K562 (cell line): ENCODE results near the gene DXO. TPM values are rescaled to one million over a fixed set of nuclear protein-coding genes. Genes with fewer than 3 reads are reported as not detected.

Source experiments
- ATAC-seq: fragments of 200-7000 bp; cut with Tn5 transposase; 3 replicates; pipeline ENCODE4 v1.9.1; 2020; ENCODE audit warnings: moderate library complexity
- BruUV-seq: library from RNA; stranded (reverse); fragments of 400-500 nt; replicated peaks from 2 replicates; lab custom pipeline; 2021; lab: Mats Ljungman, UMichigan
- CTCF ChIA-PET: fragments of 300-600 bp; formaldehyde crosslinking; extraction: SDS; loops from one replicate; lab custom pipeline; 2021; ENCODE audit warnings: low intra/inter-chr PET ratio; lab: Yijun Ruan, JAX
- POLR2A ChIA-PET: fragments of 300-600, 350-650 bp; sonication (Branson Sonifier 250); formaldehyde crosslinking; extraction: SDS; loops from one replicate; lab custom pipeline; 2021; ENCODE audit warnings: antibody characterized with exemption, inconsistent platforms; lab: Yijun Ruan, JAX
- DNase-seq, 4 experiments: peaks; one replicate each; pipeline versions ENCODE4 v3.0.0 to v3.0.0-alpha.2; 2011 to 2018; ENCODE audit warnings: low spot score in 3 of 4, mixed read lengths in 3 of 4; ENCODE audit errors: extremely low read depth in 1 of 4
- FAIRE-seq: peaks from 2 replicates; lab custom pipeline; 2011; peaks lifted over from hg19 to GRCh38; lab: Jason Lieb, UNC
- H2AFZ ChIP-seq: 2 replicates; pipeline ENCODE4 v1.6.0; 2011; ENCODE audit warnings: low read depth, low read length, control low read depth, inconsistent platforms
- H3K27ac ChIP-seq: fragments of 200-600 bp; 3 replicates; pipeline ENCODE4 v1.8.0; 2011; ENCODE audit warnings: low read depth, mild to moderate bottlenecking, control low read depth, inconsistent platforms, low read length, moderate library complexity, mixed read lengths; ENCODE audit errors: extremely low read depth
- H3K27me3 ChIP-seq, 2 experiments: fragments of 300-600 bp in 1 of 2; 2 replicates in 1 of 2; 3 replicates in 1 of 2; pipeline versions ENCODE4 v1.6.0 to v1.8.0; 2011; ENCODE audit warnings: inconsistent platforms in 2 of 2, low read length in 2 of 2, mild to moderate bottlenecking in 1 of 2, mixed read lengths in 1 of 2, moderate library complexity in 1 of 2; ENCODE audit not compliant: control insufficient read depth in 2 of 2, insufficient read depth in 2 of 2
- H3K36me3 ChIP-seq: fragments of 300-600 bp; 3 replicates; pipeline ENCODE4 v1.8.0; 2011; ENCODE audit warnings: mild to moderate bottlenecking, low read length, inconsistent platforms; ENCODE audit not compliant: control insufficient read depth, insufficient read depth
- H3K4me1 ChIP-seq, 2 experiments: fragments of 200-600 bp in 1 of 2; replicated peaks in 1 of 2; 2 replicates in 1 of 2; 3 replicates in 1 of 2; pipeline versions ENCODE4 v1.5.1 to v1.8.0; 2011; ENCODE audit warnings: inconsistent platforms in 2 of 2, low read length in 2 of 2, mild to moderate bottlenecking in 1 of 2, mixed read lengths in 1 of 2, moderate library complexity in 1 of 2; ENCODE audit not compliant: control insufficient read depth in 2 of 2, insufficient read depth in 2 of 2
- H3K4me2 ChIP-seq: 2 replicates; pipeline ENCODE4 v1.6.1; 2011; ENCODE audit warnings: low read length, control low read depth, inconsistent platforms, mixed read lengths; ENCODE audit not compliant: insufficient read depth
- H3K4me3 ChIP-seq: fragments of 200-600 bp; sonication (generic), shearing (Covaris generic); 2 replicates; pipeline ENCODE4 v1.5.1; 2016; ENCODE audit warnings: control low read depth, inconsistent platforms
- H3K79me2 ChIP-seq: fragments of 200-600 bp; 3 replicates; pipeline ENCODE4 v1.8.0; 2011; ENCODE audit warnings: low read length, inconsistent platforms; ENCODE audit not compliant: control insufficient read depth, insufficient read depth
- H3K9ac ChIP-seq, 2 experiments: 2 replicates each; pipeline versions ENCODE4 v1.6.0 to v1.6.1; 2011; ENCODE audit warnings: low read depth in 2 of 2, low read length in 2 of 2, control low read depth in 1 of 2, inconsistent platforms in 1 of 2, mild to moderate bottlenecking in 1 of 2, mixed read lengths in 1 of 2; ENCODE audit not compliant: insufficient read depth in 1 of 2
- H3K9me1 ChIP-seq: one replicate; pipeline ENCODE4 v1.6.0; 2011; ENCODE audit warnings: inconsistent platforms, mild to moderate bottlenecking, low read length, moderate library complexity; ENCODE audit not compliant: control insufficient read depth, insufficient read depth
- H3K9me3 ChIP-seq: replicated peaks from 2 replicates; pipeline ENCODE4 v1.5.1; 2011; ENCODE audit warnings: low read depth, low read length, inconsistent platforms; ENCODE audit not compliant: control insufficient read depth, insufficient read depth
- H4K20me1 ChIP-seq: replicated peaks from 2 replicates; pipeline ENCODE4 v1.6.1; 2011; ENCODE audit warnings: low read length, inconsistent platforms, mixed read lengths; ENCODE audit not compliant: control insufficient read depth, insufficient read depth
- MTF1 ChIP-seq: fragments of 250-450 bp; sonication (Bioruptor Pico); IDR thresholded peaks from 2 replicates; pipeline ENCODE4 v1.9.0; 2021; ENCODE audit warnings: moderate library complexity, mild to moderate bottlenecking, inconsistent platforms, borderline replicate concordance
- ZNF316 ChIP-seq: fragments of 450-650 bp; IDR thresholded peaks from 2 replicates; pipeline ENCODE4 v1.6.1; 2016
- WGBS: fragments of 100-300 bp; shearing (Covaris generic); methylation state at CpG from one replicate; pipeline ENCODE4 v1.1.6; 2016; ENCODE audit warnings: low coverage, mixed read lengths; ENCODE audit not compliant: insufficient coverage; ENCODE audit errors: missing lambda C conversion rate; 5-methylcytosine and 5-hydroxymethylcytosine counted together
- in situ Hi-C: fragments of 300-500 bp; cut with MboI; formaldehyde crosslinking; loops from 4 replicates; pipeline ENCODE4 v1.15.0; 2018; ENCODE audit warnings: inconsistent platforms, mixed read lengths
- intact Hi-C: fragments of 100-400 bp; cut with micrococcal nuclease; formaldehyde crosslinking; loops from 2 replicates; pipeline ENCODE4 v1.14.2; 2022
- polyA plus RNA-seq, 8 experiments: library from polyadenylated mRNA; depleted of rRNA in 4 of 8; stranded (reverse) in 5 of 8; unstranded in 3 of 8; fragments of >200 nt; fragmentation: Nextera tagmentation in 2 of 8; fragmentation: Illumina TruSeq in 1 of 8; extraction: Ambion mirVana in 2 of 8; extraction: Trizol in 1 of 8; gene quantifications; 2 replicates each; pipeline versions ENCODE4 v1.2.1 to v1.2.3, GENCODE V29; 2011 to 2014; ENCODE audit warnings: inconsistent platforms in 1 of 8, missing spikeins in 1 of 8
- total RNA-seq, 7 experiments: library from RNA; depleted of rRNA in 6 of 7; stranded (reverse); fragments of >200 nt in 6 of 7; fragmentation: Illumina TruSeq in 2 of 7; extraction: Trizol in 2 of 7; gene quantifications; 2 replicates each; pipeline versions ENCODE4 v1.2.1 to v1.2.3, GENCODE V29; 2011 to 2021; ENCODE audit warnings: low replicate concordance in 1 of 7

The DXO gene
- total and polyA plus RNA-seq, 9 of the 15 experiments (the other 6 are each of a cell fraction or from before 2014, with no cell fraction given) = 6.4 to 35.1 (median 19.4) TPM

- Histone ChIP-seq H3K9ac (0 out of 4 replicates have a peak overlapping the region, but pooled peaks of 1 of the 2 experiments have one; percentile 17), H3K36me3 (peaks cover 7% of the 10 kb centered on the region), H2AFZ (no peak overlapping the region), H3K4me2 (no peak overlapping the region), H3K4me1 (peaks cover 16 to 24% of the 10 kb centered on the region in 2 experiments), H3K9me3 (no peaks in the 10 kb centered on the region), H3K27ac (no peak overlapping the region), H3K9me1 (peaks cover 7% of the 10 kb centered on the region), H3K79me2 (no peaks in the 10 kb centered on the region), H4K20me1 (no peaks in the 10 kb centered on the region), H3K27me3 (peaks cover 2 to 26% of the 10 kb centered on the region in 2 experiments; a peak in 3 of 5 replicates), H3K4me3 (no peak overlapping the region)
- ChIA-PET CTCF (no interaction called here), POLR2A (interaction anchor here (0.7 to 1.2 kb wide), 3 partner anchors 11 to 97 kb away, joined by 3 to 6 read pairs (median 5); partner anchors contain the start of gene DXO)
- no TSS peak for BruUV-seq
- intact Hi-C loops (loop anchor here (5.0 kb wide), 1 partner anchor 44 kb away; the partner anchor contains the start of gene ZBTB12), in situ Hi-C loops (no loop called here)
- TF ChIP-seq MTF1 (CRISPR knock-in tag) = no peak
- TF ChIP-seq ZNF316 = 0 out of 2 replicates have a peak, but pooled peaks have one; percentile 10
- WGBS = 62% methylated on average over 11 of the region's 11 CpGs
- DNase-seq (no peak), ATAC-seq (no peak), FAIRE-seq (no peak)
Observed at GRCh38 chr6:31946370-31946885, 25.5 kb downstream of the DXO start.
